HepG2 (cell line): ENCODE results near the gene TGFBRAP1. TPM values are rescaled to one million over a fixed set of nuclear protein-coding genes. Genes with fewer than 3 reads are reported as not detected.

ENCODE experiments used
- ADNP ChIP-seq: sonication (generic); formaldehyde crosslinking; IDR thresholded peaks from 2 replicates; pipeline ENCODE4 v1.4.0; 2020; ENCODE audit warnings: missing genetic modification reagents
- CREM ChIP-seq, 2 experiments: sonication (generic) in 1 of 2; formaldehyde crosslinking in 1 of 2; IDR thresholded peaks; 2 replicates each; pipeline versions ENCODE4 v1.4.0 to v1.6.1; 2016 to 2020; ENCODE audit warnings: antibody characterized with exemption in 1 of 2, mild to moderate bottlenecking in 1 of 2, missing genetic modification reagents in 1 of 2
- HNRNPL ChIP-seq: fragments of 200-400 bp; formaldehyde crosslinking; IDR thresholded peaks from 2 replicates; pipeline ENCODE4 v1.6.1; 2017; ENCODE audit warnings: mild to moderate bottlenecking, low read depth, low read length
- ISL2 ChIP-seq: sonication (generic); formaldehyde crosslinking; IDR thresholded peaks from 2 replicates; pipeline ENCODE4 v1.5.0; 2020; ENCODE audit warnings: missing genetic modification reagents
- NR2C2 ChIP-seq: sonication (generic); formaldehyde crosslinking; IDR thresholded peaks from 2 replicates; pipeline ENCODE4 v1.4.0; 2020; ENCODE audit warnings: missing genetic modification reagents, mild to moderate bottlenecking, moderate library complexity, borderline replicate concordance
- PRMT3 ChIP-seq: sonication (generic); formaldehyde crosslinking; IDR thresholded peaks from 2 replicates; pipeline ENCODE4 v1.8.1; 2022; ENCODE audit warnings: low read depth, mild to moderate bottlenecking, moderate library complexity, missing genetic modification reagents, borderline replicate concordance
- ZNF12 ChIP-seq: sonication (generic); formaldehyde crosslinking; IDR thresholded peaks from 2 replicates; pipeline ENCODE4 v1.5.0; 2020; ENCODE audit warnings: missing genetic modification reagents
- ZNF282 ChIP-seq: fragments of 450-650 bp; IDR thresholded peaks from 2 replicates; pipeline ENCODE4 v1.6.1; 2018; ENCODE audit not compliant: partially characterized antibody
- ZNF331 ChIP-seq: sonication (generic); formaldehyde crosslinking; IDR thresholded peaks from 2 replicates; pipeline ENCODE4 v1.4.0; 2020; ENCODE audit warnings: missing genetic modification reagents
- ZNF431 ChIP-seq: sonication (generic); formaldehyde crosslinking; IDR thresholded peaks from 2 replicates; pipeline ENCODE4 v1.9.0; 2022; ENCODE audit warnings: missing genetic modification reagents, low read depth, mild to moderate bottlenecking, borderline replicate concordance
- ZNF598 ChIP-seq: sonication (generic); formaldehyde crosslinking; IDR thresholded peaks from 2 replicates; pipeline ENCODE4 v1.5.1; 2020; ENCODE audit warnings: mild to moderate bottlenecking, missing genetic modification reagents, borderline replicate concordance
- ZNF766 ChIP-seq: sonication (generic); formaldehyde crosslinking; IDR thresholded peaks from 2 replicates; pipeline ENCODE4 v1.5.0; 2020; ENCODE audit warnings: missing genetic modification reagents, borderline replicate concordance
- polyA plus RNA-seq, 8 experiments: library from polyadenylated mRNA; depleted of rRNA in 3 of 8; stranded (reverse) in 7 of 8; unstranded in 1 of 8; fragments of >200 nt; fragmentation: Illumina TruSeq in 4 of 8; extraction: Trizol in 4 of 8; gene quantifications; 2 replicates each; pipeline versions ENCODE4 v1.2.1 to v1.2.3, GENCODE V29; 2011 to 2016; ENCODE audit warnings: low read depth in 4 of 8, missing spikeins in 1 of 8, mixed read lengths in 1 of 8; ENCODE audit not compliant: insufficient read depth in 1 of 8
- total RNA-seq, 5 experiments: library from RNA; depleted of rRNA; stranded (reverse); fragments of >200 nt; fragmentation: Illumina TruSeq; extraction: Trizol; gene quantifications; 2 replicates each; pipeline ENCODE4 v1.2.3, GENCODE V29; 2016; ENCODE audit warnings: low read depth in 1 of 5
- TF ChIP-seq, protein P1 (sequence below): sonication (generic); formaldehyde crosslinking; IDR thresholded peaks from 2 replicates; pipeline ENCODE4 v1.4.0; 2020; ENCODE audit warnings: missing genetic modification reagents
- TF ChIP-seq, protein P2 (sequence below): IDR thresholded peaks from 2 replicates; pipeline ENCODE4 v1.6.1; 2018; ENCODE audit warnings: missing genetic modification reagents
- TF ChIP-seq, protein P3 (sequence below): sonication (generic); formaldehyde crosslinking; IDR thresholded peaks from 2 replicates; pipeline ENCODE4 v1.4.0; 2020; ENCODE audit warnings: missing genetic modification reagents
- TF ChIP-seq, protein P4 (sequence below): sonication (generic); formaldehyde crosslinking; IDR thresholded peaks from 2 replicates; pipeline ENCODE4 v1.4.0; 2020; ENCODE audit warnings: missing genetic modification reagents

The TGFBRAP1 gene
- total and polyA plus RNA-seq, 2 of the 13 experiments (the other 11 are each of a cell fraction or from before 2014, with no cell fraction given): 12.7 to 22.9 TPM

DNA sequence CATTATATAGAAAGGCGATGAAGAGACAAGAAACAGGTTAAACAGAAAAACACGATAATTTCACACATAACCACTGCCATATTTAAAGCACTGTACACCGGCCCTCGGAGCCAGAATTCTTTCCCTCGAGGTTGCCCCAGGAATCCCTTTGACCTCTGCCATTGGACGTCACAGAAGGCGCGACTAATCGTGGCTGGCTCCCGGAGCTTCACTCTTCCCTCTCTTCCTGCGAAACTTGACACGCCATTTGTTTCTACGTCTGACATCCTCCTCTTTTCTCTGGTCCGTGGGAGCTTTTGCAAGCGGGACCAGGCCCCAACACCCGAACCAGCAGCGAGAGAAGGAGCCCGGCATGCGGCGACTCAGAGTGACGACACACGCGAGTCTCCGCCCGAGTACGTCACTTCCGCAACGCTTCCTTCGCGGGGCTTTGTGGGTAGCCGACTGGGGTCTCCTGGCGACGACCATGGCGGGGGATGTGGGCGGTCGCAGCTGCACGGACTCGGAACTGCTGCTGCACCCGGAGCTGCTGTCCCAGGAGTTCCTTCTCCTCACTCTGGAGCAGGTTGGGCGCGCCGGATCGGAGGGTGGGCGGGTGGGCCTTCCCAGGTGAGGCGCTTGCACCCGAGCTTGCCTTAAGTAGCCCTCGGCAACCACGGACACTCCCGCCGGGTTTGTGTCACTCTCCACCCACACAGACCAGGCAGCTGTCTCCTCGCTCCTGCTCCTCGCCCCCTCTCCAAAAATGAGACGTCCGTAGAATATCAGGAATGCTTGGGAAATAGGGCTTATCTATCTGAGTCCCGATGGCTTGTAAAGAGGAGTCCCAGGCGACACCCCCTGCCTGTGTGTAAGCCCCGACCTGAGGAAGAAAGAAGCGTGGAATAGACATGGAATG, 7.8 kb upstream of the TGFBRAP1 start, which contains the start of gene C2orf49 (continued):
- TF ChIP-seq, protein P1, sequence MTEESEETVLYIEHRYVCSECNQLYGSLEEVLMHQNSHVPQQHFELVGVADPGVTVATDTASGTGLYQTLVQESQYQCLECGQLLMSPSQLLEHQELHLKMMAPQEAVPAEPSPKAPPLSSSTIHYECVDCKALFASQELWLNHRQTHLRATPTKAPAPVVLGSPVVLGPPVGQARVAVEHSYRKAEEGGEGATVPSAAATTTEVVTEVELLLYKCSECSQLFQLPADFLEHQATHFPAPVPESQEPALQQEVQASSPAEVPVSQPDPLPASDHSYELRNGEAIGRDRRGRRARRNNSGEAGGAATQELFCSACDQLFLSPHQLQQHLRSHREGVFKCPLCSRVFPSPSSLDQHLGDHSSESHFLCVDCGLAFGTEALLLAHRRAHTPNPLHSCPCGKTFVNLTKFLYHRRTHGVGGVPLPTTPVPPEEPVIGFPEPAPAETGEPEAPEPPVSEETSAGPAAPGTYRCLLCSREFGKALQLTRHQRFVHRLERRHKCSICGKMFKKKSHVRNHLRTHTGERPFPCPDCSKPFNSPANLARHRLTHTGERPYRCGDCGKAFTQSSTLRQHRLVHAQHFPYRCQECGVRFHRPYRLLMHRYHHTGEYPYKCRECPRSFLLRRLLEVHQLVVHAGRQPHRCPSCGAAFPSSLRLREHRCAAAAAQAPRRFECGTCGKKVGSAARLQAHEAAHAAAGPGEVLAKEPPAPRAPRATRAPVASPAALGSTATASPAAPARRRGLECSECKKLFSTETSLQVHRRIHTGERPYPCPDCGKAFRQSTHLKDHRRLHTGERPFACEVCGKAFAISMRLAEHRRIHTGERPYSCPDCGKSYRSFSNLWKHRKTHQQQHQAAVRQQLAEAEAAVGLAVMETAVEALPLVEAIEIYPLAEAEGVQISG (CRISPR knock-in tag): peak; percentile 89
- no peak for TF ChIP-seq ADNP (CRISPR knock-in tag)
- peak; percentile 86 for TF ChIP-seq ZNF598 (CRISPR knock-in tag)
- no peak for TF ChIP-seq ZNF766
- no peak for TF ChIP-seq ZNF12 (CRISPR knock-in tag)
- TF ChIP-seq ZNF431: no peak; the same call in 1 of the 2 replicates
- TF ChIP-seq, protein P2, sequence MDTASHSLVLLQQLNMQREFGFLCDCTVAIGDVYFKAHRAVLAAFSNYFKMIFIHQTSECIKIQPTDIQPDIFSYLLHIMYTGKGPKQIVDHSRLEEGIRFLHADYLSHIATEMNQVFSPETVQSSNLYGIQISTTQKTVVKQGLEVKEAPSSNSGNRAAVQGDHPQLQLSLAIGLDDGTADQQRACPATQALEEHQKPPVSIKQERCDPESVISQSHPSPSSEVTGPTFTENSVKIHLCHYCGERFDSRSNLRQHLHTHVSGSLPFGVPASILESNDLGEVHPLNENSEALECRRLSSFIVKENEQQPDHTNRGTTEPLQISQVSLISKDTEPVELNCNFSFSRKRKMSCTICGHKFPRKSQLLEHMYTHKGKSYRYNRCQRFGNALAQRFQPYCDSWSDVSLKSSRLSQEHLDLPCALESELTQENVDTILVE (CRISPR knock-in tag): peak; percentile 81; the same call in 1 of the 2 replicates
- no peak for TF ChIP-seq HNRNPL
- TF ChIP-seq, protein P3, sequence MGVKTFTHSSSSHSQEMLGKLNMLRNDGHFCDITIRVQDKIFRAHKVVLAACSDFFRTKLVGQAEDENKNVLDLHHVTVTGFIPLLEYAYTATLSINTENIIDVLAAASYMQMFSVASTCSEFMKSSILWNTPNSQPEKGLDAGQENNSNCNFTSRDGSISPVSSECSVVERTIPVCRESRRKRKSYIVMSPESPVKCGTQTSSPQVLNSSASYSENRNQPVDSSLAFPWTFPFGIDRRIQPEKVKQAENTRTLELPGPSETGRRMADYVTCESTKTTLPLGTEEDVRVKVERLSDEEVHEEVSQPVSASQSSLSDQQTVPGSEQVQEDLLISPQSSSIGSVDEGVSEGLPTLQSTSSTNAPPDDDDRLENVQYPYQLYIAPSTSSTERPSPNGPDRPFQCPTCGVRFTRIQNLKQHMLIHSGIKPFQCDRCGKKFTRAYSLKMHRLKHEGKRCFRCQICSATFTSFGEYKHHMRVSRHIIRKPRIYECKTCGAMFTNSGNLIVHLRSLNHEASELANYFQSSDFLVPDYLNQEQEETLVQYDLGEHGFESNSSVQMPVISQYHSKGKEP: no peak
- peak; percentile 78 for TF ChIP-seq ZNF331
- peak; percentile 56; the same call in 1 of the 2 replicates for TF ChIP-seq PRMT3
- TF ChIP-seq NR2C2 (CRISPR knock-in tag): peak; percentile 99
- no peak for TF ChIP-seq ZNF282
- peak; percentile 13; the same call in 1 of the 2 replicates for TF ChIP-seq ISL2 (CRISPR knock-in tag)
- TF ChIP-seq, protein P4, sequence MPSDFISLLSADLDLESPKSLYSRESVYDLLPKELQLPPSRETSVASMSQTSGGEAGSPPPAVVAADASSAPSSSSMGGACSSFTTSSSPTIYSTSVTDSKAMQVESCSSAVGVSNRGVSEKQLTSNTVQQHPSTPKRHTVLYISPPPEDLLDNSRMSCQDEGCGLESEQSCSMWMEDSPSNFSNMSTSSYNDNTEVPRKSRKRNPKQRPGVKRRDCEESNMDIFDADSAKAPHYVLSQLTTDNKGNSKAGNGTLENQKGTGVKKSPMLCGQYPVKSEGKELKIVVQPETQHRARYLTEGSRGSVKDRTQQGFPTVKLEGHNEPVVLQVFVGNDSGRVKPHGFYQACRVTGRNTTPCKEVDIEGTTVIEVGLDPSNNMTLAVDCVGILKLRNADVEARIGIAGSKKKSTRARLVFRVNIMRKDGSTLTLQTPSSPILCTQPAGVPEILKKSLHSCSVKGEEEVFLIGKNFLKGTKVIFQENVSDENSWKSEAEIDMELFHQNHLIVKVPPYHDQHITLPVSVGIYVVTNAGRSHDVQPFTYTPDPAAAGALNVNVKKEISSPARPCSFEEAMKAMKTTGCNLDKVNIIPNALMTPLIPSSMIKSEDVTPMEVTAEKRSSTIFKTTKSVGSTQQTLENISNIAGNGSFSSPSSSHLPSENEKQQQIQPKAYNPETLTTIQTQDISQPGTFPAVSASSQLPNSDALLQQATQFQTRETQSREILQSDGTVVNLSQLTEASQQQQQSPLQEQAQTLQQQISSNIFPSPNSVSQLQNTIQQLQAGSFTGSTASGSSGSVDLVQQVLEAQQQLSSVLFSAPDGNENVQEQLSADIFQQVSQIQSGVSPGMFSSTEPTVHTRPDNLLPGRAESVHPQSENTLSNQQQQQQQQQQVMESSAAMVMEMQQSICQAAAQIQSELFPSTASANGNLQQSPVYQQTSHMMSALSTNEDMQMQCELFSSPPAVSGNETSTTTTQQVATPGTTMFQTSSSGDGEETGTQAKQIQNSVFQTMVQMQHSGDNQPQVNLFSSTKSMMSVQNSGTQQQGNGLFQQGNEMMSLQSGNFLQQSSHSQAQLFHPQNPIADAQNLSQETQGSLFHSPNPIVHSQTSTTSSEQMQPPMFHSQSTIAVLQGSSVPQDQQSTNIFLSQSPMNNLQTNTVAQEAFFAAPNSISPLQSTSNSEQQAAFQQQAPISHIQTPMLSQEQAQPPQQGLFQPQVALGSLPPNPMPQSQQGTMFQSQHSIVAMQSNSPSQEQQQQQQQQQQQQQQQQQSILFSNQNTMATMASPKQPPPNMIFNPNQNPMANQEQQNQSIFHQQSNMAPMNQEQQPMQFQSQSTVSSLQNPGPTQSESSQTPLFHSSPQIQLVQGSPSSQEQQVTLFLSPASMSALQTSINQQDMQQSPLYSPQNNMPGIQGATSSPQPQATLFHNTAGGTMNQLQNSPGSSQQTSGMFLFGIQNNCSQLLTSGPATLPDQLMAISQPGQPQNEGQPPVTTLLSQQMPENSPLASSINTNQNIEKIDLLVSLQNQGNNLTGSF (CRISPR knock-in tag): no peak; the same call in 1 of the 2 replicates
- peak; percentile 100 for TF ChIP-seq CREM (IDR thresholded peaks at IDR 0.05)
- peak; percentile 89 for TF ChIP-seq CREM (CRISPR knock-in tag; IDR thresholded peaks at IDR 0.05)
